ENCODE measurements around the gene TEX264. TPM values are rescaled to one million over a fixed set of nuclear protein-coding genes. Genes with fewer than 3 reads are reported as not detected.

The TEX264 gene
- total RNA-seq, 1 donor from 2014 or later = 37.6 TPM

- no peak for DNase-seq
These were observed 21.9 kb downstream of the TEX264 start for GRCh38 chr3:51692980-51693395.

GRCh38 chr3:51696954-51697353, 25.9 kb downstream of the TEX264 start:
- DNase-seq = no peak

- DNase-seq = no peak
These were observed 27.2 kb downstream of the TEX264 start for GRCh38 chr3:51698209-51698608.

- no peak for DNase-seq
These were observed 29.4 kb downstream of the TEX264 start for GRCh38 chr3:51700403-51700802.

- no peak for DNase-seq
These were observed 31.1 kb downstream of the TEX264 start for GRCh38 chr3:51702156-51702555.

- no peak for DNase-seq
These were observed 32.2 kb downstream of the TEX264 start for GRCh38 chr3:51703068-51703760.

GRCh38 chr3:51703761-51704510, 32.9 kb downstream of the TEX264 start:
- DNase-seq = no peak

- DNase-seq = no peak
These were observed 33.5 kb downstream of the TEX264 start for GRCh38 chr3:51704511-51704950.

- no peak for DNase-seq
These were observed 34.4 kb downstream of the TEX264 start for GRCh38 chr3:51705276-51706020.

- DNase-seq = no peak
These were observed 35.0 kb downstream of the TEX264 start for GRCh38 chr3:51706021-51706485.

GRCh38 chr3:51706788-51707731, 36.0 kb downstream of the TEX264 start, which contains the start of gene GRM2:
GRM2 (plus strand) TSS chr3:51707068; CDS start chr3:51708984, 1,916 bp downstream.
- DNase-seq = peak; percentile 96

GRCh38 chr3:51708216-51708845, 37.3 kb downstream of the TEX264 start:
- DNase-seq = no peak

- no peak for DNase-seq
These were observed 38.0 kb downstream of the TEX264 start for GRCh38 chr3:51709004-51709420.

- DNase-seq = no peak
These were observed 38.6 kb downstream of the TEX264 start for GRCh38 chr3:51709675-51710074.

- no peak for DNase-seq
These were observed 39.7 kb downstream of the TEX264 start for GRCh38 chr3:51710631-51711351.

GRCh38 chr3:51711352-51712037, 40.4 kb downstream of the TEX264 start:
- no peak for DNase-seq

GRCh38 chr3:51712038-51712420, 41.0 kb downstream of the TEX264 start:
- DNase-seq = no peak

- no peak for DNase-seq
These were observed 41.5 kb downstream of the TEX264 start for GRCh38 chr3:51712511-51712931.

- DNase-seq = no peak
These were observed 41.9 kb downstream of the TEX264 start for GRCh38 chr3:51712963-51713362.
